ENCODE data around the gene OR8S1.

DNA sequence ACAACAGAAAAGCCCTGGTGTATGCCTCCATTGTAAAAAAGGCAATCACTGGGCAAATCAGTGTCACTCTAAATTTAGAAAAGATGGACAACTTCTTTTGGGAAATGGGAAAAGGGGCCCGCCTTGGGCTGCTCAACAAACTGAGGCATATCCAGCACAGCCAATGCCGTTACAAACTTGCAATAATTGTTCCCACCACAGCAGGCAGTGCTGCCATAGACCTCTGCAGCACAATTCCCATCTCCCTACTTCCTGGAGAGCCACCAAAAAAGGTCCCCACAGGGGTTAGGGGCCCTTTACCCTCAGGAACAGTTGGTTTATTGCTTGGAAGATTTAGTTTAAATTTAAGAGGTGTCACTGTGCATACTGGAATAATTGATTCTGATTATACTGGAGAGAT is 16.4 kb upstream of the OR8S1 start:
- TF ChIP-seq SIN3A (IDR thresholded peaks at IDR 0.05; ENCODE audit: borderline replicate concordance, low read depth, low read length) (no peak), NRF1 (IDR thresholded peaks at IDR 0.05; ENCODE audit: low read depth, low read length) (no peak), CHD2 (IDR thresholded peaks at IDR 0.05; ENCODE audit: low read length, partially characterized antibody) (no peak), POLR2AphosphoS5 (IDR thresholded peaks at IDR 0.05; ENCODE audit: low read depth, low read length) (no peak), ZBTB33 (IDR thresholded peaks at IDR 0.05; ENCODE audit: borderline replicate concordance, low read depth) (no peak), REST (IDR thresholded peaks at IDR 0.05; ENCODE audit: low read depth, low read length) (no peak), MXI1 (IDR thresholded peaks at IDR 0.05; ENCODE audit: low read depth, low read length) (no peak)
- TF ChIP-seq, protein P1, sequence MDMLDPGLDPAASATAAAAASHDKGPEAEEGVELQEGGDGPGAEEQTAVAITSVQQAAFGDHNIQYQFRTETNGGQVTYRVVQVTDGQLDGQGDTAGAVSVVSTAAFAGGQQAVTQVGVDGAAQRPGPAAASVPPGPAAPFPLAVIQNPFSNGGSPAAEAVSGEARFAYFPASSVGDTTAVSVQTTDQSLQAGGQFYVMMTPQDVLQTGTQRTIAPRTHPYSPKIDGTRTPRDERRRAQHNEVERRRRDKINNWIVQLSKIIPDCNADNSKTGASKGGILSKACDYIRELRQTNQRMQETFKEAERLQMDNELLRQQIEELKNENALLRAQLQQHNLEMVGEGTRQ (IDR thresholded peaks at IDR 0.05; ENCODE audit: borderline replicate concordance, low read depth, low read length), result no peak
- TF ChIP-seq, protein P2, sequence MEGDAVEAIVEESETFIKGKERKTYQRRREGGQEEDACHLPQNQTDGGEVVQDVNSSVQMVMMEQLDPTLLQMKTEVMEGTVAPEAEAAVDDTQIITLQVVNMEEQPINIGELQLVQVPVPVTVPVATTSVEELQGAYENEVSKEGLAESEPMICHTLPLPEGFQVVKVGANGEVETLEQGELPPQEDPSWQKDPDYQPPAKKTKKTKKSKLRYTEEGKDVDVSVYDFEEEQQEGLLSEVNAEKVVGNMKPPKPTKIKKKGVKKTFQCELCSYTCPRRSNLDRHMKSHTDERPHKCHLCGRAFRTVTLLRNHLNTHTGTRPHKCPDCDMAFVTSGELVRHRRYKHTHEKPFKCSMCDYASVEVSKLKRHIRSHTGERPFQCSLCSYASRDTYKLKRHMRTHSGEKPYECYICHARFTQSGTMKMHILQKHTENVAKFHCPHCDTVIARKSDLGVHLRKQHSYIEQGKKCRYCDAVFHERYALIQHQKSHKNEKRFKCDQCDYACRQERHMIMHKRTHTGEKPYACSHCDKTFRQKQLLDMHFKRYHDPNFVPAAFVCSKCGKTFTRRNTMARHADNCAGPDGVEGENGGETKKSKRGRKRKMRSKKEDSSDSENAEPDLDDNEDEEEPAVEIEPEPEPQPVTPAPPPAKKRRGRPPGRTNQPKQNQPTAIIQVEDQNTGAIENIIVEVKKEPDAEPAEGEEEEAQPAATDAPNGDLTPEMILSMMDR (IDR thresholded peaks at IDR 0.05), result no peak
